ENCODE data around the gene MPHOSPH6. TPM values are rescaled to one million over a fixed set of nuclear protein-coding genes. Genes with fewer than 3 reads are reported as not detected.

The MPHOSPH6 gene
- total and polyA plus RNA-seq, 2 donors (not counting 3 experiments of a cell fraction or from before 2014, with no cell fraction given): 10.9 to 32.0 TPM

GRCh38 chr16:82185012-82185411, 15.0 kb upstream of the MPHOSPH6 start:
- intact Hi-C loops (cut with micrococcal nuclease) (no loop called here), dilution Hi-C loops (cut with MboI; ENCODE audit: extremely low pct_ligation_motif_present, low sequenced_read_pairs) (no loop called here)
- Histone ChIP-seq H3K9ac (replicated peaks; ENCODE audit: extremely low read depth, insufficient read depth, low read length) (no peak overlapping the region), H3K36me3 (ENCODE audit: control insufficient read depth in 2 of 2, extremely low read depth in 1 of 2, insufficient read depth in 2 of 2, low read length in 2 of 2) (no peaks in the 10 kb centered on the region), H4K20me1 (replicated peaks; ENCODE audit: control insufficient read depth, extremely low read depth, insufficient read depth, low read length) (no peaks in the 10 kb centered on the region), H3K4me3 (replicated peaks in 1 of 3; ENCODE audit: insufficient read depth in 1 of 3, low read depth in 1 of 3, low read length in 3 of 3) (no peak overlapping the region), H3K9me3 (replicated peaks; ENCODE audit: control insufficient read depth, insufficient read depth, low read length) (no peaks in the 10 kb centered on the region), H3K9me1 (replicated peaks; ENCODE audit: control insufficient read depth, extremely low read depth, insufficient read depth, low read length) (no peaks in the 10 kb centered on the region), H3K4me2 (ENCODE audit: insufficient read depth, low read length) (no peak overlapping the region), H3K27me3 (ENCODE audit: control insufficient read depth in 2 of 2, insufficient read depth in 2 of 2, low read length in 2 of 2) (no peaks in the 10 kb centered on the region), H3K4me1 (ENCODE audit: control insufficient read depth, extremely low read depth, insufficient read depth, low read length) (no peaks in the 10 kb centered on the region), H2AFZ (ENCODE audit: low read depth, low read length) (no peak overlapping the region), H3K79me2 (ENCODE audit: control insufficient read depth, insufficient read depth, low read length) (no peaks in the 10 kb centered on the region), H3K27ac (ENCODE audit: insufficient read depth, low read depth, low read length) (no peak overlapping the region)
- TF ChIP-seq MYC (IDR thresholded peaks at IDR 0.05; ENCODE audit: low read depth, low read length): no peak
- no peak for TF ChIP-seq MAX (IDR thresholded peaks at IDR 0.05; ENCODE audit: insufficient read depth, insufficient read length)
- TF ChIP-seq JUN (IDR thresholded peaks at IDR 0.05; ENCODE audit: borderline replicate concordance, insufficient read depth, insufficient read length, low read depth): no peak
- TF ChIP-seq CTCF (IDR thresholded peaks at IDR 0.05; ENCODE audit: extremely low read depth in 1 of 2, insufficient read depth in 1 of 2, low read depth in 1 of 2, low read length in 2 of 2): no peak
- TF ChIP-seq POLR2A (IDR thresholded peaks at IDR 0.05; ENCODE audit: low read depth, low read length): no peak
- no peak for TF ChIP-seq EZH2 (IDR thresholded peaks at IDR 0.05; ENCODE audit: borderline replicate concordance, low read depth, low read length, severe bottlenecking)
- no peak for TF ChIP-seq GATA2 (IDR thresholded peaks at IDR 0.05; ENCODE audit: insufficient read depth, insufficient read length, low read depth, low read length)
- TF ChIP-seq POLR2AphosphoS5 (IDR thresholded peaks at IDR 0.05; ENCODE audit: insufficient read depth, low read depth, low read length): no peak
- TF ChIP-seq FOS (IDR thresholded peaks at IDR 0.05; ENCODE audit: borderline replicate concordance, insufficient read depth, low read length): no peak
- ChIA-PET POLR2A (no interaction called here), CTCF (interaction anchor here (1.2 kb wide), 1 partner anchor 45 kb away, joined by 3 read pairs; no protein-coding TSS in a partner anchor)
- no TSS peak for BruUV-seq (replicated peaks)
- FAIRE-seq (no peak), DNase-seq (ENCODE audit: low read depth, low spot score) (no peak)

Measured in endothelial cell of umbilical vein (primary cell).